LNCAP (cell line): ENCODE measurements around the gene DPYSL3.

Experiments used
- TF ChIP-seq, protein P1 (sequence below): fragments of 450-650 bp; IDR thresholded peaks from 2 replicates; pipeline ENCODE4 v1.5.1; 2017; ENCODE audit warnings: mild to moderate bottlenecking

Gene DPYSL3

GRCh38 chr5:147445090-147445489, 64.8 kb downstream of the DPYSL3 start:
- TF ChIP-seq, protein P1, sequence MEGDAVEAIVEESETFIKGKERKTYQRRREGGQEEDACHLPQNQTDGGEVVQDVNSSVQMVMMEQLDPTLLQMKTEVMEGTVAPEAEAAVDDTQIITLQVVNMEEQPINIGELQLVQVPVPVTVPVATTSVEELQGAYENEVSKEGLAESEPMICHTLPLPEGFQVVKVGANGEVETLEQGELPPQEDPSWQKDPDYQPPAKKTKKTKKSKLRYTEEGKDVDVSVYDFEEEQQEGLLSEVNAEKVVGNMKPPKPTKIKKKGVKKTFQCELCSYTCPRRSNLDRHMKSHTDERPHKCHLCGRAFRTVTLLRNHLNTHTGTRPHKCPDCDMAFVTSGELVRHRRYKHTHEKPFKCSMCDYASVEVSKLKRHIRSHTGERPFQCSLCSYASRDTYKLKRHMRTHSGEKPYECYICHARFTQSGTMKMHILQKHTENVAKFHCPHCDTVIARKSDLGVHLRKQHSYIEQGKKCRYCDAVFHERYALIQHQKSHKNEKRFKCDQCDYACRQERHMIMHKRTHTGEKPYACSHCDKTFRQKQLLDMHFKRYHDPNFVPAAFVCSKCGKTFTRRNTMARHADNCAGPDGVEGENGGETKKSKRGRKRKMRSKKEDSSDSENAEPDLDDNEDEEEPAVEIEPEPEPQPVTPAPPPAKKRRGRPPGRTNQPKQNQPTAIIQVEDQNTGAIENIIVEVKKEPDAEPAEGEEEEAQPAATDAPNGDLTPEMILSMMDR: no peak

- TF ChIP-seq, protein P1: no peak
Measured at GRCh38 chr5:147442224-147442623, 67.6 kb downstream of the DPYSL3 start.

GRCh38 chr5:147441191-147441695, 68.6 kb downstream of the DPYSL3 start:
- TF ChIP-seq, protein P1: no peak

GRCh38 chr5:147439254-147439653, 70.6 kb downstream of the DPYSL3 start:
- TF ChIP-seq, protein P1: no peak

- TF ChIP-seq, protein P1: no peak
Measured at GRCh38 chr5:147437161-147437596, 72.7 kb downstream of the DPYSL3 start.

DNA sequence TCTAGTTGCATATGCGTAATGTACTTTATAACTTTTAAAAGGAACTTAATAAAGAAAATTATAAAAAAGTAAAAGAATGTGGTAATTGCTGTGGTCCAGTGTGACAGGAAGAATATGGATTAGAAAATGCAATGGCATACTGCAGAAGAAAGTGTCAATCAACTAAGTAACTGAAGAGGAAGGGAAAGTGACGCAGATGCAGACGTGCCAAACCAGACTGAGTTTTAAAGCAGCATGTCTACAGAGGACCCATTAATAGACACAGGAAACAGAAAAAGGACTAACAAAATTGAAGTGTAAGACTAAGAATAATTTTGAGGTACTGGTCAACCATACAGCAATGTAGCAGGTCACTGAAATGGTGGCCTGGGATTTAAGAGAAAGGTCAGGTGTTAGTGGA, 73.3 kb downstream of the DPYSL3 start:
- TF ChIP-seq, protein P1: no peak

DNA sequence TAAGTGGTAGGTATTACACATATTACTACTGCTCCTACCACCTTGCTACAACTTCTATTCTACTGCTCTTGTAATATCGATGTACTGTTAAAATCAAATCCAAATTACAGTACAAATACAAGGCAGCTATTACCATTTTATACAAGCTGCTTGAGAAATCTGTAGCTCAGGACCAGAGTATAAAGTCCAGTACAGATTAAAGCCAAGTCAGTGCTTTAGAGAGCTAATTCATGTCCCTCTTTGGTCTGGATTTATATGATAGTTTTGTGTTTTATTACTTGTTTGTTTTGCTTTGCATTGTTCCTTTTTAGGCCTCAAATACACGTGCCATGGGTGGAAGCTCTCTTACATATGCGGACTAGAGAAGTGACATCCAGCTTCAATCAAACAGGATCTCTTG, 75.8 kb downstream of the DPYSL3 start:
- TF ChIP-seq, protein P1: no peak

- TF ChIP-seq, protein P1: no peak
Measured at GRCh38 chr5:147432323-147432722, 77.5 kb downstream of the DPYSL3 start.
